Neural cell (in vitro differentiated cells): ENCODE measurements around the gene ARHGAP6. TPM values are rescaled to one million over a fixed set of nuclear protein-coding genes. Genes with fewer than 3 reads are reported as not detected.

Experiments
- H2AFZ ChIP-seq: fragments of 200-600, 300-800 bp; sonication (generic), shearing (Covaris generic); 2 replicates; pipeline ENCODE4 v1.6.0; 2014; ENCODE audit warnings: low read depth, mild to moderate bottlenecking, antibody characterized with exemption, low read length, moderate library complexity
- H3F3A ChIP-seq: fragments of 200-600 bp; shearing (Covaris generic); 2 replicates; pipeline ENCODE4 v1.6.1; 2016; ENCODE audit warnings: mild to moderate bottlenecking, moderate library complexity, mixed read lengths, antibody characterized with exemption, low read length; ENCODE audit not compliant: insufficient read depth, poor library complexity, severe bottlenecking
- H3K27ac ChIP-seq: fragments of 200-600, 300-800 bp; sonication (generic), shearing (Covaris generic); 2 replicates; pipeline ENCODE4 v1.5.1; 2014; ENCODE audit warnings: mild to moderate bottlenecking, low read length, moderate library complexity
- H3K27me3 ChIP-seq: fragments of 300-800, 200-600 bp; sonication (generic), shearing (Covaris generic); 2 replicates; pipeline ENCODE4 v1.6.0; 2014; ENCODE audit warnings: mild to moderate bottlenecking, low read depth, low read length, moderate library complexity; ENCODE audit not compliant: insufficient read depth
- H3K36me3 ChIP-seq: fragments of 300-800, 200-600 bp; sonication (generic), shearing (Covaris generic); 2 replicates; pipeline ENCODE4 v1.5.1; 2014; ENCODE audit warnings: mild to moderate bottlenecking, antibody characterized with exemption, low read length, moderate library complexity; ENCODE audit not compliant: insufficient read depth
- H3K4me2 ChIP-seq: fragments of 300-800, 200-600 bp; sonication (generic), shearing (Covaris generic); 2 replicates; pipeline ENCODE4 v1.6.0; 2014; ENCODE audit warnings: mild to moderate bottlenecking, low read length
- H3K4me3 ChIP-seq: fragments of 300-800, 200-600 bp; sonication (generic), shearing (Covaris generic); 2 replicates; pipeline ENCODE4 v1.5.1; 2014; ENCODE audit warnings: mild to moderate bottlenecking, low read length, moderate library complexity
- H3K79me2 ChIP-seq: fragments of 200-600 bp; shearing (Covaris generic); replicated peaks from 2 replicates; pipeline ENCODE4 v1.6.0; 2014; ENCODE audit warnings: mild to moderate bottlenecking, low read length, moderate library complexity; ENCODE audit not compliant: insufficient read depth
- H3K9ac ChIP-seq: fragments of 300-800, 200-600 bp; sonication (generic), shearing (Covaris generic); 2 replicates; pipeline ENCODE4 v1.6.1; 2016; ENCODE audit warnings: mild to moderate bottlenecking, low read length, mixed read lengths
- H3K9me2 ChIP-seq: fragments of 200-600 bp; shearing (Covaris generic); 2 replicates; pipeline ENCODE4 v1.6.1; 2016; ENCODE audit warnings: mild to moderate bottlenecking, low read length, mixed read lengths; ENCODE audit not compliant: insufficient read depth
- H3K9me3 ChIP-seq: fragments of 200-600, 300-800 bp; sonication (generic), shearing (Covaris generic); 2 replicates; pipeline ENCODE4 v1.6.1; 2016; ENCODE audit warnings: mild to moderate bottlenecking, mixed run types, low read length, moderate library complexity, mixed read lengths
- H4K20me1 ChIP-seq: fragments of 200-600 bp; shearing (Covaris generic); 2 replicates; pipeline ENCODE4 v1.6.1; 2016; ENCODE audit warnings: mild to moderate bottlenecking, mixed run types; ENCODE audit not compliant: insufficient read depth
- EP300 ChIP-seq: fragments of 450-650 bp; conservative IDR thresholded peaks from 2 replicates; pipeline ENCODE4 v1.6.1; 2014; ENCODE audit warnings: antibody characterized with exemption, mild to moderate bottlenecking, moderate library complexity; ENCODE audit not compliant: poor library complexity, severe bottlenecking
- EZH2 ChIP-seq: fragments of 200-600, 300-800 bp; shearing (Covaris generic), sonication (generic); IDR thresholded peaks from 2 replicates; pipeline ENCODE4 v1.6.1; 2014; ENCODE audit warnings: antibody characterized with exemption, low read length, borderline replicate concordance, mild to moderate bottlenecking; ENCODE audit not compliant: insufficient read depth, poor library complexity, severe bottlenecking
- MXI1 ChIP-seq: fragments of 450-650 bp; conservative IDR thresholded peaks from 2 replicates; pipeline ENCODE4 v1.6.1; 2014; ENCODE audit warnings: antibody characterized with exemption, mild to moderate bottlenecking; ENCODE audit not compliant: poor library complexity, severe bottlenecking
- POLR2AphosphoS5 ChIP-seq: IDR thresholded peaks from 2 replicates; pipeline ENCODE4 v1.6.1; 2012
- RAD21 ChIP-seq: fragments of 450-650 bp; conservative IDR thresholded peaks from 2 replicates; pipeline ENCODE4 v1.6.1; 2014; ENCODE audit warnings: antibody characterized with exemption, mild to moderate bottlenecking, moderate library complexity
- SMC3 ChIP-seq: fragments of 450-650 bp; conservative IDR thresholded peaks from 2 replicates; pipeline ENCODE4 v1.6.1; 2014; ENCODE audit warnings: antibody characterized with exemption, mild to moderate bottlenecking, moderate library complexity; ENCODE audit not compliant: poor library complexity
- TAF1 ChIP-seq: IDR thresholded peaks from 2 replicates; pipeline ENCODE4 v1.6.1; 2012; ENCODE audit warnings: low read depth
- polyA plus RNA-seq: library from polyadenylated mRNA; depleted of rRNA; stranded (reverse); fragments of >200 nt; gene quantifications from 2 replicates; pipeline ENCODE4 v1.2.3, GENCODE V29; 2014
- TF ChIP-seq, protein P1 (sequence below): fragments of 450-650 bp; IDR thresholded peaks from 2 replicates; pipeline ENCODE4 v1.5.1; 2014; ENCODE audit warnings: antibody characterized with exemption, mild to moderate bottlenecking, moderate library complexity; ENCODE audit not compliant: poor library complexity, severe bottlenecking
- TF ChIP-seq, protein P2 (sequence below): IDR thresholded peaks from 2 replicates; pipeline ENCODE4 v1.6.1; 2012; ENCODE audit warnings: borderline replicate concordance

The ARHGAP6 gene
- polyA plus RNA-seq, 1 donor from 2014 or later, result 0.40 TPM

DNA sequence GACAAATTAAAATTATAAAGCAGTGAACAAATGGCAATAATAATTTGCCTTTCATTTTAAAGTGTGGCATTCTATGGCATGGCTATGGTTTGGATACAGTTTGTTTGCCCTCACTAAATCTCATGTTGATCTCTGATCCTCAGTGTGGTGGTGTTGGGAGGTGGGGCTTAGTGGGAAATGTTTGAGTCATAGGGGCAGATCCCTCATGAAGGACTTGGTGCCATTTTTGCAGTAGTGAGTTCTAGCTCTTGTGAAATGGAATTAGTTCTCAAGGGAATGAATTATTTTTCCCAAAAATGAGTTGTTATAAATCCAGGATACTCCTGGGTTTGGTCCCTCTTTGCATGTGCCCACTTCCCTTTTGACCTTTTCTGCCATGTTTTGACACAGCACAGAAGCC lies 191.1 kb downstream of the ARHGAP6 start:
- TF ChIP-seq RAD21 (no peak), MXI1 (no peak), EZH2 (no peak), EP300 (no peak), SMC3 (no peak), TAF1 (no peak), POLR2AphosphoS5 (no peak)
- TF ChIP-seq, protein P1, sequence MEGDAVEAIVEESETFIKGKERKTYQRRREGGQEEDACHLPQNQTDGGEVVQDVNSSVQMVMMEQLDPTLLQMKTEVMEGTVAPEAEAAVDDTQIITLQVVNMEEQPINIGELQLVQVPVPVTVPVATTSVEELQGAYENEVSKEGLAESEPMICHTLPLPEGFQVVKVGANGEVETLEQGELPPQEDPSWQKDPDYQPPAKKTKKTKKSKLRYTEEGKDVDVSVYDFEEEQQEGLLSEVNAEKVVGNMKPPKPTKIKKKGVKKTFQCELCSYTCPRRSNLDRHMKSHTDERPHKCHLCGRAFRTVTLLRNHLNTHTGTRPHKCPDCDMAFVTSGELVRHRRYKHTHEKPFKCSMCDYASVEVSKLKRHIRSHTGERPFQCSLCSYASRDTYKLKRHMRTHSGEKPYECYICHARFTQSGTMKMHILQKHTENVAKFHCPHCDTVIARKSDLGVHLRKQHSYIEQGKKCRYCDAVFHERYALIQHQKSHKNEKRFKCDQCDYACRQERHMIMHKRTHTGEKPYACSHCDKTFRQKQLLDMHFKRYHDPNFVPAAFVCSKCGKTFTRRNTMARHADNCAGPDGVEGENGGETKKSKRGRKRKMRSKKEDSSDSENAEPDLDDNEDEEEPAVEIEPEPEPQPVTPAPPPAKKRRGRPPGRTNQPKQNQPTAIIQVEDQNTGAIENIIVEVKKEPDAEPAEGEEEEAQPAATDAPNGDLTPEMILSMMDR, result no peak
- TF ChIP-seq, protein P2, sequence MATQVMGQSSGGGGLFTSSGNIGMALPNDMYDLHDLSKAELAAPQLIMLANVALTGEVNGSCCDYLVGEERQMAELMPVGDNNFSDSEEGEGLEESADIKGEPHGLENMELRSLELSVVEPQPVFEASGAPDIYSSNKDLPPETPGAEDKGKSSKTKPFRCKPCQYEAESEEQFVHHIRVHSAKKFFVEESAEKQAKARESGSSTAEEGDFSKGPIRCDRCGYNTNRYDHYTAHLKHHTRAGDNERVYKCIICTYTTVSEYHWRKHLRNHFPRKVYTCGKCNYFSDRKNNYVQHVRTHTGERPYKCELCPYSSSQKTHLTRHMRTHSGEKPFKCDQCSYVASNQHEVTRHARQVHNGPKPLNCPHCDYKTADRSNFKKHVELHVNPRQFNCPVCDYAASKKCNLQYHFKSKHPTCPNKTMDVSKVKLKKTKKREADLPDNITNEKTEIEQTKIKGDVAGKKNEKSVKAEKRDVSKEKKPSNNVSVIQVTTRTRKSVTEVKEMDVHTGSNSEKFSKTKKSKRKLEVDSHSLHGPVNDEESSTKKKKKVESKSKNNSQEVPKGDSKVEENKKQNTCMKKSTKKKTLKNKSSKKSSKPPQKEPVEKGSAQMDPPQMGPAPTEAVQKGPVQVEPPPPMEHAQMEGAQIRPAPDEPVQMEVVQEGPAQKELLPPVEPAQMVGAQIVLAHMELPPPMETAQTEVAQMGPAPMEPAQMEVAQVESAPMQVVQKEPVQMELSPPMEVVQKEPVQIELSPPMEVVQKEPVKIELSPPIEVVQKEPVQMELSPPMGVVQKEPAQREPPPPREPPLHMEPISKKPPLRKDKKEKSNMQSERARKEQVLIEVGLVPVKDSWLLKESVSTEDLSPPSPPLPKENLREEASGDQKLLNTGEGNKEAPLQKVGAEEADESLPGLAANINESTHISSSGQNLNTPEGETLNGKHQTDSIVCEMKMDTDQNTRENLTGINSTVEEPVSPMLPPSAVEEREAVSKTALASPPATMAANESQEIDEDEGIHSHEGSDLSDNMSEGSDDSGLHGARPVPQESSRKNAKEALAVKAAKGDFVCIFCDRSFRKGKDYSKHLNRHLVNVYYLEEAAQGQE, result no peak
- no peaks in the 10 kb centered on the region for H3K9me3 ChIP-seq

DNA sequence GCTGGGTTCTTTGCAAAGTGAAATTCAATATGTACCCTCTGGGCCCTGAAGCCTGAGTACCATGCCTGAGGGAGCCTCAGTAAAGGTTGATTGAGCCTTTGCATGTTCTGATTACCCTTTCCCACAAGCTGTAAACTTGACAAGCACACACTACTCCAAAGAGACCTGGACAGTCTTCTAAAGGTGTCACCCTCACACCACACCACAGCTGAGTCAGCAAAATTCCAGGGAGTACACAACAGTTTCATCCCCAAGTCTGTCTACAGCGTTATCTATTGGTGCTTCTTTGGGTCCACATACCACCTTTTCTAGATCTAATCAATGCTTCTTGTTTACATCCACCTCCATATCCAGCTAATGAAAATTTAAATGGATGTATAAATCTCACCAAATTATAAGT lies 191.7 kb downstream of the ARHGAP6 start:
- Histone ChIP-seq H3K9me3 (no peaks in the 10 kb centered on the region), H2AFZ (no peak overlapping the region), H3K4me3 (no peak overlapping the region), H3K9ac (no peak overlapping the region), H4K20me1 (no peaks in the 10 kb centered on the region), H3K9me2 (no peaks in the 10 kb centered on the region), H3K36me3 (no peaks in the 10 kb centered on the region), H3K27ac (no peak overlapping the region), H3K4me2 (no peak overlapping the region), H3F3A (no peaks in the 10 kb centered on the region), H3K79me2 (no peaks in the 10 kb centered on the region), H3K27me3 (no peaks in the 10 kb centered on the region)
- TF ChIP-seq TAF1 (no peak), POLR2AphosphoS5 (no peak), EZH2 (no peak), EP300 (no peak), RAD21 (no peak), MXI1 (no peak), SMC3 (no peak)
- TF ChIP-seq, protein P1, result no peak
- TF ChIP-seq, protein P2, result no peak

More for the DNA sequence above, 191.1 kb downstream of the ARHGAP6 start:
- Histone ChIP-seq H3K27me3 (no peaks in the 10 kb centered on the region), H3K9ac (no peak overlapping the region), H3K27ac (no peak overlapping the region), H3K36me3 (no peaks in the 10 kb centered on the region), H3K79me2 (no peaks in the 10 kb centered on the region), H3K9me2 (no peaks in the 10 kb centered on the region), H3K4me3 (no peak overlapping the region), H2AFZ (no peak overlapping the region), H3F3A (no peaks in the 10 kb centered on the region), H4K20me1 (no peaks in the 10 kb centered on the region), H3K4me2 (no peak overlapping the region)
